K562 (cell line): Measurements from ENCODE around the gene EVA1A. TPM values are rescaled to one million over a fixed set of nuclear protein-coding genes. Genes with fewer than 3 reads are reported as not detected.

Source experiments
- ATAC-seq: fragments of 200-7000 bp; cut with Tn5 transposase; 3 replicates; pipeline ENCODE4 v1.9.1; 2020; ENCODE audit warnings: moderate library complexity
- BruUV-seq: library from RNA; stranded (reverse); fragments of 400-500 nt; replicated peaks from 2 replicates; lab custom pipeline; 2021; lab: Mats Ljungman, UMichigan
- CTCF ChIA-PET: fragments of 300-600 bp; formaldehyde crosslinking; extraction: SDS; loops from one replicate; lab custom pipeline; 2021; ENCODE audit warnings: low intra/inter-chr PET ratio; lab: Yijun Ruan, JAX
- POLR2A ChIA-PET: fragments of 300-600, 350-650 bp; sonication (Branson Sonifier 250); formaldehyde crosslinking; extraction: SDS; loops from one replicate; lab custom pipeline; 2021; ENCODE audit warnings: antibody characterized with exemption, inconsistent platforms; lab: Yijun Ruan, JAX
- DNase-seq, 4 experiments: peaks; one replicate each; pipeline versions ENCODE4 v3.0.0 to v3.0.0-alpha.2; 2011 to 2018; ENCODE audit warnings: low spot score in 3 of 4, mixed read lengths in 3 of 4; ENCODE audit errors: extremely low read depth in 1 of 4
- FAIRE-seq: peaks from 2 replicates; lab custom pipeline; 2011; peaks lifted over from hg19 to GRCh38; lab: Jason Lieb, UNC
- H2AFZ ChIP-seq: 2 replicates; pipeline ENCODE4 v1.6.0; 2011; ENCODE audit warnings: low read depth, low read length, control low read depth, inconsistent platforms
- H3K27ac ChIP-seq: fragments of 200-600 bp; 3 replicates; pipeline ENCODE4 v1.8.0; 2011; ENCODE audit warnings: low read depth, mild to moderate bottlenecking, control low read depth, inconsistent platforms, low read length, moderate library complexity, mixed read lengths; ENCODE audit errors: extremely low read depth
- H3K27me3 ChIP-seq, 2 experiments: fragments of 300-600 bp in 1 of 2; 2 replicates in 1 of 2; 3 replicates in 1 of 2; pipeline versions ENCODE4 v1.6.0 to v1.8.0; 2011; ENCODE audit warnings: inconsistent platforms in 2 of 2, low read length in 2 of 2, mild to moderate bottlenecking in 1 of 2, mixed read lengths in 1 of 2, moderate library complexity in 1 of 2; ENCODE audit not compliant: control insufficient read depth in 2 of 2, insufficient read depth in 2 of 2
- H3K36me3 ChIP-seq: fragments of 300-600 bp; 3 replicates; pipeline ENCODE4 v1.8.0; 2011; ENCODE audit warnings: mild to moderate bottlenecking, low read length, inconsistent platforms; ENCODE audit not compliant: control insufficient read depth, insufficient read depth
- H3K4me1 ChIP-seq, 2 experiments: fragments of 200-600 bp in 1 of 2; replicated peaks in 1 of 2; 2 replicates in 1 of 2; 3 replicates in 1 of 2; pipeline versions ENCODE4 v1.5.1 to v1.8.0; 2011; ENCODE audit warnings: inconsistent platforms in 2 of 2, low read length in 2 of 2, mild to moderate bottlenecking in 1 of 2, mixed read lengths in 1 of 2, moderate library complexity in 1 of 2; ENCODE audit not compliant: control insufficient read depth in 2 of 2, insufficient read depth in 2 of 2
- H3K4me2 ChIP-seq: 2 replicates; pipeline ENCODE4 v1.6.1; 2011; ENCODE audit warnings: low read length, control low read depth, inconsistent platforms, mixed read lengths; ENCODE audit not compliant: insufficient read depth
- H3K4me3 ChIP-seq: fragments of 200-600 bp; sonication (generic), shearing (Covaris generic); 2 replicates; pipeline ENCODE4 v1.5.1; 2016; ENCODE audit warnings: control low read depth, inconsistent platforms
- H3K79me2 ChIP-seq: fragments of 200-600 bp; 3 replicates; pipeline ENCODE4 v1.8.0; 2011; ENCODE audit warnings: low read length, inconsistent platforms; ENCODE audit not compliant: control insufficient read depth, insufficient read depth
- H3K9ac ChIP-seq, 2 experiments: 2 replicates each; pipeline versions ENCODE4 v1.6.0 to v1.6.1; 2011; ENCODE audit warnings: low read depth in 2 of 2, low read length in 2 of 2, control low read depth in 1 of 2, inconsistent platforms in 1 of 2, mild to moderate bottlenecking in 1 of 2, mixed read lengths in 1 of 2; ENCODE audit not compliant: insufficient read depth in 1 of 2
- H3K9me1 ChIP-seq: one replicate; pipeline ENCODE4 v1.6.0; 2011; ENCODE audit warnings: inconsistent platforms, mild to moderate bottlenecking, low read length, moderate library complexity; ENCODE audit not compliant: control insufficient read depth, insufficient read depth
- H3K9me3 ChIP-seq: replicated peaks from 2 replicates; pipeline ENCODE4 v1.5.1; 2011; ENCODE audit warnings: low read depth, low read length, inconsistent platforms; ENCODE audit not compliant: control insufficient read depth, insufficient read depth
- H4K20me1 ChIP-seq: replicated peaks from 2 replicates; pipeline ENCODE4 v1.6.1; 2011; ENCODE audit warnings: low read length, inconsistent platforms, mixed read lengths; ENCODE audit not compliant: control insufficient read depth, insufficient read depth
- CHD4 ChIP-seq: fragments of 200-600 bp; sonication (generic); IDR thresholded peaks from 3 replicates; pipeline ENCODE4 v1.6.1; 2012; ENCODE audit warnings: low read depth, mild to moderate bottlenecking, mixed read lengths, low read length, inconsistent platforms; ENCODE audit not compliant: insufficient read depth, insufficient replicate concordance, poor library complexity, severe bottlenecking
- IRF1 ChIP-seq: sonication (generic); formaldehyde crosslinking; IDR thresholded peaks from 2 replicates; pipeline ENCODE4 v1.8.0; 2022; ENCODE audit warnings: missing genetic modification reagents, mild to moderate bottlenecking, borderline replicate concordance
- KDM5B ChIP-seq: fragments of 200-600 bp; sonication (generic); IDR thresholded peaks from 2 replicates; pipeline ENCODE4 v1.6.1; 2012; ENCODE audit warnings: low read depth, mild to moderate bottlenecking, moderate library complexity, low read length, control low read depth, inconsistent platforms; ENCODE audit not compliant: insufficient replicate concordance
- L3MBTL2 ChIP-seq: fragments of 450-650 bp; IDR thresholded peaks from 2 replicates; pipeline ENCODE4 v1.6.1; 2016; ENCODE audit warnings: mild to moderate bottlenecking, moderate library complexity
- MBD2 ChIP-seq: sonication (generic); IDR thresholded peaks from 2 replicates; pipeline ENCODE4 v1.6.1; 2016; ENCODE audit warnings: low read depth, borderline replicate concordance
- MCM5 ChIP-seq: fragments of 450-650 bp; IDR thresholded peaks from 2 replicates; pipeline ENCODE4 v1.6.1; 2016; ENCODE audit warnings: low read depth
- MTA2 ChIP-seq: fragments of 450-650 bp; IDR thresholded peaks from 2 replicates; pipeline ENCODE4 v1.6.1; 2016; ENCODE audit warnings: low read depth
- PHF21A ChIP-seq: fragments of 450-650 bp; IDR thresholded peaks from 2 replicates; pipeline ENCODE4 v1.6.1; 2017; ENCODE audit warnings: low read depth, borderline replicate concordance
- SIN3A ChIP-seq, 2 experiments: fragments of 150-350 bp in 1 of 2; IDR thresholded peaks; 2 replicates each; pipeline ENCODE4 v1.6.1; 2011 to 2016; ENCODE audit warnings: borderline replicate concordance in 2 of 2, low read depth in 2 of 2, low read length in 2 of 2, mild to moderate bottlenecking in 2 of 2, moderate library complexity in 2 of 2; ENCODE audit not compliant: control insufficient read depth in 1 of 2
- TAF9B ChIP-seq: fragments of 450-650 bp; IDR thresholded peaks from 2 replicates; pipeline ENCODE4 v1.6.1; 2018; ENCODE audit warnings: mild to moderate bottlenecking; ENCODE audit not compliant: partially characterized antibody
- TFAP4 ChIP-seq: sonication (generic); formaldehyde crosslinking; IDR thresholded peaks from 2 replicates; pipeline ENCODE4 v1.8.0; 2022; ENCODE audit warnings: missing genetic modification reagents, mild to moderate bottlenecking, moderate library complexity, borderline replicate concordance
- TFE3 ChIP-seq: fragments of 450-650 bp; formaldehyde crosslinking; IDR thresholded peaks from 2 replicates; pipeline ENCODE4 v1.4.0; 2020; ENCODE audit warnings: mild to moderate bottlenecking, mixed read lengths
- XRCC5 ChIP-seq: fragments of 200-400 bp; formaldehyde crosslinking; IDR thresholded peaks from 2 replicates; pipeline ENCODE4 v1.6.1; 2017; ENCODE audit warnings: low read depth, mild to moderate bottlenecking, low read length
- ZNF311 ChIP-seq: fragments of 250-450 bp; sonication (Bioruptor Pico); IDR thresholded peaks from 2 replicates; pipeline ENCODE4 v1.4.0; 2020; ENCODE audit warnings: mild to moderate bottlenecking, moderate library complexity
- WGBS: fragments of 100-300 bp; shearing (Covaris generic); methylation state at CpG from one replicate; pipeline ENCODE4 v1.1.6; 2016; ENCODE audit warnings: low coverage, mixed read lengths; ENCODE audit not compliant: insufficient coverage; ENCODE audit errors: missing lambda C conversion rate; 5-methylcytosine and 5-hydroxymethylcytosine counted together
- in situ Hi-C: fragments of 300-500 bp; cut with MboI; formaldehyde crosslinking; loops from 4 replicates; pipeline ENCODE4 v1.15.0; 2018; ENCODE audit warnings: inconsistent platforms, mixed read lengths
- intact Hi-C: fragments of 100-400 bp; cut with micrococcal nuclease; formaldehyde crosslinking; loops from 2 replicates; pipeline ENCODE4 v1.14.2; 2022
- polyA plus RNA-seq, 8 experiments: library from polyadenylated mRNA; depleted of rRNA in 4 of 8; stranded (reverse) in 5 of 8; unstranded in 3 of 8; fragments of >200 nt; fragmentation: Nextera tagmentation in 2 of 8; fragmentation: Illumina TruSeq in 1 of 8; extraction: Ambion mirVana in 2 of 8; extraction: Trizol in 1 of 8; gene quantifications; 2 replicates each; pipeline versions ENCODE4 v1.2.1 to v1.2.3, GENCODE V29; 2011 to 2014; ENCODE audit warnings: inconsistent platforms in 1 of 8, missing spikeins in 1 of 8
- total RNA-seq, 7 experiments: library from RNA; depleted of rRNA in 6 of 7; stranded (reverse); fragments of >200 nt in 6 of 7; fragmentation: Illumina TruSeq in 2 of 7; extraction: Trizol in 2 of 7; gene quantifications; 2 replicates each; pipeline versions ENCODE4 v1.2.1 to v1.2.3, GENCODE V29; 2011 to 2021; ENCODE audit warnings: low replicate concordance in 1 of 7

Gene EVA1A
- total and polyA plus RNA-seq, 9 of the 15 experiments (the other 6 are each of a cell fraction or from before 2014, with no cell fraction given) = not detected

- Histone ChIP-seq H3K4me1 (no peaks in the 10 kb centered on the region), H3K27ac (no peak overlapping the region), H4K20me1 (no peaks in the 10 kb centered on the region), H3K79me2 (no peaks in the 10 kb centered on the region), H3K9me1 (no peaks in the 10 kb centered on the region), H3K9me3 (no peaks in the 10 kb centered on the region), H3K9ac (no peak overlapping the region), H3K27me3 (no peaks in the 10 kb centered on the region; a peak in 1 of 5 replicates), H2AFZ (no peak overlapping the region), H3K4me2 (no peak overlapping the region), H3K4me3 (no peak overlapping the region), H3K36me3 (no peaks in the 10 kb centered on the region)
- in situ Hi-C loops (no loop called here), intact Hi-C loops (no loop called here)
- ChIA-PET POLR2A (no interaction called here), CTCF (no interaction called here)
- DNase-seq (no peak), ATAC-seq (no peak), FAIRE-seq (no peak)
- 0% methylated on average over 1 of the region's 1 CpG for WGBS
- BruUV-seq = no TSS peak
- TF ChIP-seq MBD2 (no peak), L3MBTL2 (no peak), MTA2 (no peak), TFE3 (CRISPR knock-in tag) (no peak), CHD4 (no peak), XRCC5 (no peak), ZNF311 (CRISPR knock-in tag) (no peak), KDM5B (no peak), TAF9B (no peak), IRF1 (CRISPR knock-in tag) (no peak), TFAP4 (CRISPR knock-in tag) (no peak), PHF21A (no peak), MCM5 (no peak), SIN3A (IDR thresholded peaks at IDR 0.05; ENCODE audit: borderline replicate concordance in 2 of 2, control insufficient read depth in 1 of 2, low read depth in 2 of 2, low read length in 2 of 2) (no peak)
Measured at GRCh38 chr2:75580606-75581005, 19.9 kb upstream of the EVA1A start.
